Measurements from ENCODE around the gene MRGPRX4. TPM values are rescaled to one million over a fixed set of nuclear protein-coding genes. Genes with fewer than 3 reads are reported as not detected.
"Not testable (repeated sequence)": the region's sequence is repeated elsewhere in the genome, so short reads cannot be mapped to it uniquely, and the experiment has no call there.

Gene MRGPRX4
- total RNA-seq, 2 donors from 2014 or later, result not detected

DNA sequence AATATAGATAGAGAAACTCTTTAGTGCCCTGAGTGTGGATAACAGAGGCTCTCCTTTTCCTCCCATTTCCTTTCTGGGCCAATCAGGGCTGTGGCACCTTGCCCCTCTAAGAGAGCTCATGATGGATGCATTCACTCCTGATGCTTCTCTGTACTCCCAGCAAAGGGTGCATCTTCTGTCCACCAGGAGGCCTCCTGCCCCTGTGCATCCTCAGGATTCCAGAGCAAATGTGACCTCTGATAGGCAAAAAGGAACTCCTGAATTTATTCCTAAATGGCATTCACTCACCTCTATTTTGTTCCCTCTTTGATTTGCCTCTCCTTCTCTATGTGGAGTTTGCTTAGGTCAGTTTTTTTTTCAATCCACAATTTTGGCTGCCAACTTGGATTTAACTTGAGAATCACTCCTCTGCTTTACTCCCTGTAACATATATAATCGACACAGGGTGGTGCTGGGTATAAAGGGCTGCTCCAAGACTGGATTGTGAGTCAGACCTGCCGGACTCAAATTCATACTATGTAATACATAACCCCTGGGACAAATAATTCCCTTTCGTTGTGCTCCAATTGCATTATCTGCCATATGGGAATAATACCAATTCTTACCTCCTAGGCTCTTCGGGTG is 1.1 kb upstream of the MRGPRX4 start:
- H3K27me3 ChIP-seq (replicated peaks; ENCODE audit: insufficient read depth), result no peaks in the 10 kb centered on the region
- no peak overlapping the region for H3K4me3 ChIP-seq
- TF ChIP-seq, protein P1, sequence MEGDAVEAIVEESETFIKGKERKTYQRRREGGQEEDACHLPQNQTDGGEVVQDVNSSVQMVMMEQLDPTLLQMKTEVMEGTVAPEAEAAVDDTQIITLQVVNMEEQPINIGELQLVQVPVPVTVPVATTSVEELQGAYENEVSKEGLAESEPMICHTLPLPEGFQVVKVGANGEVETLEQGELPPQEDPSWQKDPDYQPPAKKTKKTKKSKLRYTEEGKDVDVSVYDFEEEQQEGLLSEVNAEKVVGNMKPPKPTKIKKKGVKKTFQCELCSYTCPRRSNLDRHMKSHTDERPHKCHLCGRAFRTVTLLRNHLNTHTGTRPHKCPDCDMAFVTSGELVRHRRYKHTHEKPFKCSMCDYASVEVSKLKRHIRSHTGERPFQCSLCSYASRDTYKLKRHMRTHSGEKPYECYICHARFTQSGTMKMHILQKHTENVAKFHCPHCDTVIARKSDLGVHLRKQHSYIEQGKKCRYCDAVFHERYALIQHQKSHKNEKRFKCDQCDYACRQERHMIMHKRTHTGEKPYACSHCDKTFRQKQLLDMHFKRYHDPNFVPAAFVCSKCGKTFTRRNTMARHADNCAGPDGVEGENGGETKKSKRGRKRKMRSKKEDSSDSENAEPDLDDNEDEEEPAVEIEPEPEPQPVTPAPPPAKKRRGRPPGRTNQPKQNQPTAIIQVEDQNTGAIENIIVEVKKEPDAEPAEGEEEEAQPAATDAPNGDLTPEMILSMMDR (IDR thresholded peaks at IDR 0.05), result no peak
- no peak overlapping the region for H3K27ac ChIP-seq
- H3K9me3 ChIP-seq, result no peaks in the 10 kb centered on the region
- no peak for DNase-seq (ENCODE audit: low spot score)
- H3K36me3 ChIP-seq, result no peaks in the 10 kb centered on the region
- no peak for ATAC-seq (ENCODE audit: insufficient number of reproducible peaks, low FRiP score, low read depth)
- H3K4me1 ChIP-seq (ENCODE audit: control insufficient read depth in 1 of 2, low read depth in 2 of 2), result no peaks in the 10 kb centered on the region

DNA sequence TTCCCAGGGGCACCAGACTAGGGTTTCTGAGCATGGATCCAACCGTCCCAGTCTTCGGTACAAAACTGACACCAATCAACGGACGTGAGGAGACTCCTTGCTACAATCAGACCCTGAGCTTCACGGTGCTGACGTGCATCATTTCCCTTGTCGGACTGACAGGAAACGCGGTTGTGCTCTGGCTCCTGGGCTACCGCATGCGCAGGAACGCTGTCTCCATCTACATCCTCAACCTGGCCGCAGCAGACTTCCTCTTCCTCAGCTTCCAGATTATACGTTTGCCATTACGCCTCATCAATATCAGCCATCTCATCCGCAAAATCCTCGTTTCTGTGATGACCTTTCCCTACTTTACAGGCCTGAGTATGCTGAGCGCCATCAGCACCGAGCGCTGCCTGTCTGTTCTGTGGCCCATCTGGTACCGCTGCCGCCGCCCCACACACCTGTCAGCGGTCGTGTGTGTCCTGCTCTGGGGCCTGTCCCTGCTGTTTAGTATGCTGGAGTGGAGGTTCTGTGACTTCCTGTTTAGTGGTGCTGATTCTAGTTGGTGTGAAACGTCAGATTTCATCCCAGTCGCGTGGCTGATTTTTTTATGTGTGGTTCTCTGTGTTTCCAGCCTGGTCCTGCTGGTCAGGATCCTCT is 709 bp downstream of the MRGPRX4 start:
- DNase-seq (ENCODE audit: low spot score), result no peak
- ATAC-seq (ENCODE audit: insufficient number of reproducible peaks, low FRiP score, low read depth), result no peak
- H3K4me3 ChIP-seq, result no peak overlapping the region
- H3K9me3 ChIP-seq, result no peaks in the 10 kb centered on the region
- TF ChIP-seq, protein P1 (IDR thresholded peaks at IDR 0.05), result no peak
- H3K4me1 ChIP-seq (ENCODE audit: control insufficient read depth in 1 of 2, low read depth in 2 of 2), result no peaks in the 10 kb centered on the region
- no peaks in the 10 kb centered on the region for H3K36me3 ChIP-seq
- H3K27me3 ChIP-seq (replicated peaks; ENCODE audit: insufficient read depth), result no peaks in the 10 kb centered on the region
- H3K27ac ChIP-seq, result no peak overlapping the region

DNA sequence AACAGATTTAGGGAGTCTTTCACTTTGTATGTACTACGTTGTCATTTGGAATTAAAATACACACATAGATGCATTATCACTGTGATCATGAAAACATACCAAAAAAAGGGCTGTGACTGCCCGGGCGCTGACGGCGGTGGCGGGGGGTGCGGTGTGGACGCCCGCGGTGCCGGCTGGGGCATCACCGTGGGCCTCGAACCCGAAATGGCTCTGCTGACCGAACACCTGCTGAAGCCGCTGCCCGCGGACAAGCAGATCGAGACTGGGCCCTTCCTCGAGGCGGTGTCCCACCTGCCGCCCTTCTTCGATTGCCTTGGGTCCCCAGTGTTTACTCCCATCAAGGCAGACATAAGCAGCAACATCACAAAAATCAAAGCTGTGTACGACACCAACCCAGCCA is 16.2 kb downstream of the MRGPRX4 start:
- Histone ChIP-seq H3K27me3 (replicated peaks; ENCODE audit: insufficient read depth) (no peaks in the 10 kb centered on the region), H3K4me3 (no peak overlapping the region), H3K9me3 (no peaks in the 10 kb centered on the region), H3K36me3 (no peaks in the 10 kb centered on the region), H3K4me1 (ENCODE audit: control insufficient read depth in 1 of 2, low read depth in 2 of 2) (no peaks in the 10 kb centered on the region), H3K27ac (no peak overlapping the region)
- TF ChIP-seq, protein P1 (IDR thresholded peaks at IDR 0.05), result no peak
- no peak for DNase-seq (ENCODE audit: low spot score)
- no peak for ATAC-seq (ENCODE audit: insufficient number of reproducible peaks, low FRiP score, low read depth)

DNA sequence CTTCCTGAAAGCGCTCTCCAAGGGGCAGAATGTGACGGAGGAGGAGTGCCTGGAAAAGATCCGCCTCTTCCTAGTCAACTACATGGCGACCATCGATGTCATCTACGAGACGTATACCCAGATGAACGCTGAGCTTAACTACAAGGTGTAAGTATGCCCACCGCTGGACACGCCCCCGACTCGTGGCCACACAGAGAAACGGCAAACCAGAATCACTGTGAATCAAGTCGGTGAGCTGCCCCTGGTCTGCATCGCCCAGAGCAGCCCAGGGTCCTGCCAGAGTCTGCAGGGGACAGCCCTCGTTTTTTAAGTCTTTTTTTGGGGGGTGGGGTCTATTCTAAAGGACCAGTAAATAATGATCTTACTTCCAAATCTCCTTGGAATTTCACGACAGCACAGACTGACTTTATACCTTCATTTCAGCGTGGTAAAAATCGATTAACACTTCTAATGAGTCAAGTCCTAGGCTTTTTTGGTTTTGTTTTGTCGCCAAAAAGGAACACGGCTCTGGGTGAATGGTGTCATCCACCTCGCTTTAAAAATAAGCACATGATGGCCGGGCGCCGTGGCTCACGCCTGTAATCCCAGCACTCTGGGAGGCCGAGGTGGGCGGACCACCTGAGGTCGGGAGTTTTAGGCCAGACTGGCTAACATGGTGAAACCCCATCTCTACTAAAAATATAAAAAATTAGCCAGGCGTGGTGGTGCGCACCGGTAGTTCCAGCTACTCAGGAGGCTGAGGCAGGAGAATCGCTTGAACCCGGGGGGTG is 17.0 kb downstream of the MRGPRX4 start:
- DNase-seq (ENCODE audit: low spot score); H3K36me3 ChIP-seq; H3K4me1 ChIP-seq (ENCODE audit: control insufficient read depth in 1 of 2, low read depth in 2 of 2); H3K4me3 ChIP-seq; ATAC-seq (ENCODE audit: insufficient number of reproducible peaks, low FRiP score, low read depth); H3K9me3 ChIP-seq; H3K27me3 ChIP-seq (replicated peaks; ENCODE audit: insufficient read depth); H3K27ac ChIP-seq: not testable (repeated sequence)

DNA sequence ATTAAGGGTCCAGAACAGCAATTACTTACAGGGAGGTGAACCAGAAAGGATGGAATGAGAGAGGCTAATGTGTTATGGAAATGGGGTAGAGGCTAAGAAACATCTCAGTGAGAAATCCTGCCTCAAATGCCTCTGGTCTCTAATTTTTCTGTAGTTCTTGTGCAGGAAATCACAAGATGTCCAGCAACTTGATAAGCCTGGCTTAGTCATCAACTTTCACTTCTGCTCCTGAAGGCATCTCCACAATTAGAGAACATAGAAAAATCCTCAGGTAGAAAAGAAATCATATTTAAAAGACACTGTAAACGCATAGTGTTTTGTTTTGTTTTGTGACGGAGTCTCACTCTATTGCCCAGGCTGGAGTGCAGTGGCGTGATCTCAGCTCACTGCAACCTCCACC is 18.7 kb downstream of the MRGPRX4 start:
- Histone ChIP-seq H3K27ac (no peak overlapping the region), H3K27me3 (replicated peaks; ENCODE audit: insufficient read depth) (no peaks in the 10 kb centered on the region), H3K9me3 (no peaks in the 10 kb centered on the region), H3K4me1 (ENCODE audit: control insufficient read depth in 1 of 2, low read depth in 2 of 2) (no peaks in the 10 kb centered on the region), H3K36me3 (no peaks in the 10 kb centered on the region), H3K4me3 (no peak overlapping the region)
- ATAC-seq (ENCODE audit: insufficient number of reproducible peaks, low FRiP score, low read depth), result no peak
- TF ChIP-seq, protein P1 (IDR thresholded peaks at IDR 0.05), result no peak
- no peak for DNase-seq (ENCODE audit: low spot score)

All from thoracic aorta (tissue), 2 donors.